ENCODE data around the gene ATG7.

The ATG7 gene

DNA sequence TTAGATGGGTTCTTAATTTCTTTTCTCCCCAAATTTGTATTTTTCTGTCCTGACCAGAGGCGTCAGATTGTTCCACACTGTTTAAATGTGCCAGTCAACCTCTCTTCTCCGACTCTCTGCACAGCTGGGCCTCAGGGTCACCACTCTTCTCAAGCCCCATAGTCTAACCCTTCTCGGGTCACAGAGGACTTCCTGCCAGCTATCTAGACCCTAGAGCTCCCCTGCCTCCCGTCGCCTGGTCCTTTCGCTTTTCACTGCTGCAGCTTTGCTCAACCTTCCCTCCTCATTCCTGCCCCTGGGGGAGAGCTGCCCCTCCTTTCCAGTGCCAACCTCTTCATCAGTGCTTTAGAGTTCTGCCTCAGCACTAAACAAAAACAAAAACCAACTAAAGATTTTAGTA lies 151.7 kb downstream of the ATG7 start:
- Histone ChIP-seq H3K4me3 (ENCODE audit: low read depth, low read length) (no peak overlapping the region), H3K9me3 (ENCODE audit: control insufficient read depth, low read length) (no peaks in the 10 kb centered on the region), H3K27me3 (ENCODE audit: control insufficient read depth, insufficient read depth, low read length) (no peaks in the 10 kb centered on the region), H3K4me1 (no peaks in the 10 kb centered on the region), H2AFZ (no peak overlapping the region), H3K36me3 (ENCODE audit: control insufficient read depth, insufficient read depth, low read length) (no peaks in the 10 kb centered on the region), H3K4me2 (ENCODE audit: low read length) (no peak overlapping the region), H3K27ac (no peak overlapping the region), H3K9ac (no peak overlapping the region), H3K79me2 (no peaks in the 10 kb centered on the region)
- TF ChIP-seq, protein P1, sequence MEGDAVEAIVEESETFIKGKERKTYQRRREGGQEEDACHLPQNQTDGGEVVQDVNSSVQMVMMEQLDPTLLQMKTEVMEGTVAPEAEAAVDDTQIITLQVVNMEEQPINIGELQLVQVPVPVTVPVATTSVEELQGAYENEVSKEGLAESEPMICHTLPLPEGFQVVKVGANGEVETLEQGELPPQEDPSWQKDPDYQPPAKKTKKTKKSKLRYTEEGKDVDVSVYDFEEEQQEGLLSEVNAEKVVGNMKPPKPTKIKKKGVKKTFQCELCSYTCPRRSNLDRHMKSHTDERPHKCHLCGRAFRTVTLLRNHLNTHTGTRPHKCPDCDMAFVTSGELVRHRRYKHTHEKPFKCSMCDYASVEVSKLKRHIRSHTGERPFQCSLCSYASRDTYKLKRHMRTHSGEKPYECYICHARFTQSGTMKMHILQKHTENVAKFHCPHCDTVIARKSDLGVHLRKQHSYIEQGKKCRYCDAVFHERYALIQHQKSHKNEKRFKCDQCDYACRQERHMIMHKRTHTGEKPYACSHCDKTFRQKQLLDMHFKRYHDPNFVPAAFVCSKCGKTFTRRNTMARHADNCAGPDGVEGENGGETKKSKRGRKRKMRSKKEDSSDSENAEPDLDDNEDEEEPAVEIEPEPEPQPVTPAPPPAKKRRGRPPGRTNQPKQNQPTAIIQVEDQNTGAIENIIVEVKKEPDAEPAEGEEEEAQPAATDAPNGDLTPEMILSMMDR (IDR thresholded peaks at IDR 0.05) = no peak

DNA sequence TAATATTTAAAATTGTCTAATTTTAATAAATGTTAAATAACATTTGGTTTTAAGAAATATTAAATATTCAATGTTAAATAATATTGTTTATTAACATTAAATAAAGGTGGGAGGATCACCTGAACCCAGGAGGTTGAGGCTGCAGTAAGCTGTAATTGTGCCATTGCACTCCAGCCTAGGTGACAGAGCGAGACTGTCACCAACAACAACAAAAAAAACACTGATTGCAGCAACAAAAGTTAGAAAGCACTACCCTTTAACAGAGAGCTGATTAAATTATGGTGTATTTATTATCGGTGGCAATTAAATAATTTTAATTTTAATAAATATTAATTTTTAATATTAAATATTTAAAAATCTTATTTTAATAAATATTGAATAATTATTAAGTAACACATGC lies 152.1 kb downstream of the ATG7 start:
- Histone ChIP-seq H3K36me3 (ENCODE audit: control insufficient read depth, insufficient read depth, low read length) (no peaks in the 10 kb centered on the region), H3K4me2 (ENCODE audit: low read length) (no peak overlapping the region), H3K27me3 (ENCODE audit: control insufficient read depth, insufficient read depth, low read length) (no peaks in the 10 kb centered on the region), H3K4me3 (ENCODE audit: low read depth, low read length) (no peak overlapping the region), H3K79me2 (no peaks in the 10 kb centered on the region), H3K9ac (no peak overlapping the region), H2AFZ (no peak overlapping the region), H3K4me1 (no peaks in the 10 kb centered on the region), H3K9me3 (ENCODE audit: control insufficient read depth, low read length) (no peaks in the 10 kb centered on the region), H3K27ac (no peak overlapping the region)
- TF ChIP-seq, protein P1 (IDR thresholded peaks at IDR 0.05) = no peak

DNA sequence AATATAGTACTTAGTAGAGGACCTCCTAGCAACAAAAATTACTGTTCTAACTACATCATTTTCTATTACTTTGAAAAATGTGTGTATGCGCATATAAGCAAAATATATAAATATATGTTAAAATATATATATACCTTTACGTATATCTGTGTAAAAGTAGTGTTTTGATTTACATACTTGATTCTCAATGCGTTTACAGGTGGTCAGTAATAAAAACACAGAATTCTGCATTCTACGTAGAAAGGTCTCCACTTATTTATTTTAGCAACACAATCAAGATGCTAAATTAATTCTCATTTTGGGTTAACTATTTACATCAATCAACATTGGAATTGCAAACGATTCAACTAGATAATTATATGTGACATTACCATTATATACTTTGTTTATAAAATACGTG lies 158.0 kb downstream of the ATG7 start:
- no peaks in the 10 kb centered on the region for H3K9me3 ChIP-seq (ENCODE audit: control insufficient read depth, low read length)
- H3K9ac ChIP-seq = no peak overlapping the region
- no peak overlapping the region for H3K4me2 ChIP-seq (ENCODE audit: low read length)
- H3K36me3 ChIP-seq (ENCODE audit: control insufficient read depth, insufficient read depth, low read length) = no peaks in the 10 kb centered on the region
- H3K4me3 ChIP-seq (ENCODE audit: low read depth, low read length) = no peak overlapping the region
- TF ChIP-seq, protein P1 (IDR thresholded peaks at IDR 0.05) = no peak
- H3K27ac ChIP-seq = no peak overlapping the region
- H3K79me2 ChIP-seq = no peaks in the 10 kb centered on the region
- no peak overlapping the region for H2AFZ ChIP-seq
- H3K27me3 ChIP-seq (ENCODE audit: control insufficient read depth, insufficient read depth, low read length) = no peaks in the 10 kb centered on the region
- H3K4me1 ChIP-seq = no peaks in the 10 kb centered on the region

DNA sequence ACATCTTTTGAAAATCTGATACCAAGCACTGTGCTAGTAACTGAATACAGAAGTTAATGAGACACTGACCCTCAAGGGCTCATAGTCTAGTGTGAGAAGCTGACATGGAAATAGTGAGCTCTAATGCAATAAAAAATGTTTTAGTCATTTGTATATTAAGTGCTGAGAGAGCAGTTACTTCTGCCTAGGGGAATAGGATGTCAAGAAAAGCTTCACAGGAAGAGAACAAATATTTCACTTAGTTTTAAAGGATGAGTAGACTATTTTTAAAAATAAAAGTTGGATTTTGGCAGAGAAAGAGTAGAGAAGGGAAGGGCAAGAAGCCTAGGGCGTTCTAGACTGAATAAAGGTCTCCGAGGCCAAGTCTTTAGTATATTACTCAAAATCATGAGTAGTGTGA lies 158.4 kb downstream of the ATG7 start:
- Histone ChIP-seq H3K36me3 (ENCODE audit: control insufficient read depth, insufficient read depth, low read length) (no peaks in the 10 kb centered on the region), H3K4me1 (no peaks in the 10 kb centered on the region), H3K9ac (no peak overlapping the region), H3K4me3 (ENCODE audit: low read depth, low read length) (no peak overlapping the region), H3K27ac (no peak overlapping the region), H3K27me3 (ENCODE audit: control insufficient read depth, insufficient read depth, low read length) (no peaks in the 10 kb centered on the region), H3K9me3 (ENCODE audit: control insufficient read depth, low read length) (no peaks in the 10 kb centered on the region), H3K79me2 (no peaks in the 10 kb centered on the region), H3K4me2 (ENCODE audit: low read length) (no peak overlapping the region), H2AFZ (no peak overlapping the region)
- TF ChIP-seq, protein P1 (IDR thresholded peaks at IDR 0.05) = no peak

DNA sequence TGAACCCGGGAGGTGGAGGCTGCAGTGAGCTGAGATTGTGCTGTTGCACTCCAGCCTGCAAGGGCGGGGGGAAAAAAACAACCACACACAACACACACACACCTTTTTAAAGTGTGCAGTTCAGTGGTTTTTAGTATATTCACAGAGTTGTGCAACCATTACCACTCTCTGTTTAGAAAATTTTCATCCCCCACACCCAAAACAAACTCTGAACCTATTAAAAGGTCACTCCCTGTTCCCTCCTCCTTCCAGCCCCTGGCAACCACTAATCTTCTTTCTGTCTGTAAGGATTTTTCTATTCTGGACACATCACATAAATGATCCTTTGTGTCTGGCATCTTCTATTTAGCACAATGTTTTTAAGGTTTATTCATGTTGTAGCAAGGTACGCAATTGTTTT lies 159.1 kb downstream of the ATG7 start:
- H3K27me3 ChIP-seq (ENCODE audit: control insufficient read depth, insufficient read depth, low read length) = no peaks in the 10 kb centered on the region
- no peaks in the 10 kb centered on the region for H3K4me1 ChIP-seq
- no peak overlapping the region for H2AFZ ChIP-seq
- H3K79me2 ChIP-seq = no peaks in the 10 kb centered on the region
- H3K9ac ChIP-seq = no peak overlapping the region
- TF ChIP-seq, protein P1 (IDR thresholded peaks at IDR 0.05) = no peak
- H3K9me3 ChIP-seq (ENCODE audit: control insufficient read depth, low read length) = no peaks in the 10 kb centered on the region
- no peak overlapping the region for H3K27ac ChIP-seq
- no peaks in the 10 kb centered on the region for H3K36me3 ChIP-seq (ENCODE audit: control insufficient read depth, insufficient read depth, low read length)
- no peak overlapping the region for H3K4me3 ChIP-seq (ENCODE audit: low read depth, low read length)
- no peak overlapping the region for H3K4me2 ChIP-seq (ENCODE audit: low read length)

Data from parathyroid adenoma (tissue), 2 donors.